Dendritic cell treated with granulocyte-macrophage colony-stimulating factor and Interleukin-4, amounts not matched to agents 40 ng/mL and 50 ng/mL, for 4 days (primary cell): ENCODE data around the gene SORL1.

Experiments
- H3K27ac Mint-ChIP-seq: one replicate; pipeline ENCODE4 v1.8.0; 2022; ENCODE audit warnings: mild to moderate bottlenecking, mixed read lengths
- H3K27me3 Mint-ChIP-seq: one replicate; pipeline ENCODE4 v1.8.0; 2022; ENCODE audit warnings: mild to moderate bottlenecking, mixed read lengths
- H3K36me3 Mint-ChIP-seq: one replicate; pipeline ENCODE4 v1.8.0; 2022; ENCODE audit warnings: low read depth, mixed read lengths
- H3K4me1 Mint-ChIP-seq: one replicate; pipeline ENCODE4 v1.8.0; 2022; ENCODE audit warnings: low read depth, mixed read lengths
- H3K4me3 Mint-ChIP-seq: one replicate; pipeline ENCODE4 v1.8.0; 2022; ENCODE audit warnings: mild to moderate bottlenecking, moderate library complexity, mixed read lengths
- H3K9me3 Mint-ChIP-seq: one replicate; pipeline ENCODE4 v1.8.0; 2022; ENCODE audit warnings: mixed read lengths
- intact Hi-C: fragments of 100-400 bp; cut with micrococcal nuclease; formaldehyde crosslinking; loops from one replicate; pipeline ENCODE4 v1.15.0; 2022

The SORL1 gene

DNA sequence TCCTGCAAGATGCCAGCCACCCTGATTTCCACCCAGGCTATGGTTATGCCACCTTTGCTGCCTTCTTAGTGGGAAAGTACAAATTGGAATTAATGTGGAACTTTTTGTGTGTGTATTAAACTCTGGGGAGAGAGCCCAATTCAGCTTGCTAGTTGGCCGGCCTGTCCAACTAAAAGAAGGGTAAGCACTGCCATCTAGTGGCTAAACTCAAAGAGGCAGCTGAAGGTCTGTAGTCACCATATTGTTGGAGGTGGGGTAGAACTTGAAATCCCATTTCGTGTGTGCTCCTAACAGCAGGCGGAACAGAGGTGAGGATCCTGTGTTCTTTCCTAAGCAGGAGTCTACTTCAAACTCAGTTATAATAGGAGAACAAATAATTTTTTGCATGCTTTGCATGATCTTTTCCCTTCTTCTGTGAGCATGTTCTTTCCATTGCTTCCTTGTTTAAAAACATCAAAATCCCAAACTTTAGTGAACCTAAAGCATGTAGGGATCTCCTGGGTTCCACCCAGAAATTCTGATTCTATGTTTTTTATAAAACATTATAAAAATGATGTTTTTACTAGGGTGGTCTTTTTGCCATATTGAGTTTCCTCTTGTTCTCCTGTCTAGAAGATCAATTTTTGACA lies 139.4 kb downstream of the SORL1 start:
- H3K4me3 Mint-ChIP-seq, result no peak overlapping the region
- H3K27ac Mint-ChIP-seq, result no peak overlapping the region
- peaks cover 82% of the 10 kb centered on the region for H3K36me3 Mint-ChIP-seq
- H3K4me1 Mint-ChIP-seq, result peaks cover 40% of the 10 kb centered on the region
- no peaks in the 10 kb centered on the region for H3K9me3 Mint-ChIP-seq
- H3K27me3 Mint-ChIP-seq, result no peaks in the 10 kb centered on the region
- intact Hi-C loops, result loop anchor here (1.0 kb wide), 2 partner anchors 272 to 342 kb away; no protein-coding TSS in a partner anchor

DNA sequence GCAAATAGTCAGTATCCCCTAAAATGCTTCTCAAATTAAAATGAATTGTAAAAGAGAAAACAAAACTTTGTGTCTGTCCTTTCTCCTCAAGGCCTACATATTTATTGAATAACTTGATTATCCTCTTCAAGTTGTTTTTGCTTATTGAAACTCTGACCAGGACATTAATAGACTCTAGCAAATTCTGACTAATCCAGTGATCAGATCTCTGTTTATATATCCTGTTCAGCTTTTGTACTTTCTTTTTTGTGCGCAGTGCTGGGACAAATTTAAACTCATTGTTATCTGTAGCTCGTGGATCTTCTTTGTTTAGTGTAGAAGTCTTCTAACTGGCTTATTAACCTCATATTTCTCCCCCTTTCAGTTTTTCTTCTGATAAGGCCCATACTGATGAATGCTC lies 140.6 kb downstream of the SORL1 start:
- intact Hi-C loops, result no loop called here
- Mint-ChIP-seq H3K36me3 (peaks cover 87% of the 10 kb centered on the region), H3K4me3 (no peak overlapping the region), H3K27me3 (no peaks in the 10 kb centered on the region), H3K27ac (no peak overlapping the region), H3K4me1 (peaks cover 38% of the 10 kb centered on the region), H3K9me3 (no peaks in the 10 kb centered on the region)

DNA sequence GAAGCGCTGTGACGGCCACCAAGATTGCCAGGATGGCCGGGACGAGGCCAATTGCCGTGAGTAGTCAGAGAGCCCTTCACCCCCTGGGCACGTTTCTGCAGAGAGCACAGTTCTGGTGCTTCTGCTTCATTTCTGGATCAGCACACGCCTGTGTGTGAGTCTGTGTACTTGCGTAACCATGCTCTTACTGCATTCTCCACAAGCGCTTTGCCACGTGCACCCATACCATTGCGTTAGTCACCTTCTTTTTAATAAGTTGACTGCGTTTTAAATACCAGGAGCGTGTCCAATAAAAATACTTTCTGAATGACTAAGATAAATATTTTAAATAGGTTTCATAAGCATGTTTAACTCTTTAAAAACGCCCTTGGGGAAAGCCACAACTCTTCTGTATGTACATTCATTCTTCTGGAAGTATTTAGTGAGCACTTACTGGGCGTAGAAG lies 143.6 kb downstream of the SORL1 start:
- no peak overlapping the region for H3K27ac Mint-ChIP-seq
- intact Hi-C loops, result no loop called here
- peaks cover 8% of the 10 kb centered on the region for H3K4me1 Mint-ChIP-seq
- no peaks in the 10 kb centered on the region for H3K27me3 Mint-ChIP-seq
- H3K36me3 Mint-ChIP-seq, result peaks cover 88% of the 10 kb centered on the region
- no peaks in the 10 kb centered on the region for H3K9me3 Mint-ChIP-seq
- H3K4me3 Mint-ChIP-seq, result no peak overlapping the region

DNA sequence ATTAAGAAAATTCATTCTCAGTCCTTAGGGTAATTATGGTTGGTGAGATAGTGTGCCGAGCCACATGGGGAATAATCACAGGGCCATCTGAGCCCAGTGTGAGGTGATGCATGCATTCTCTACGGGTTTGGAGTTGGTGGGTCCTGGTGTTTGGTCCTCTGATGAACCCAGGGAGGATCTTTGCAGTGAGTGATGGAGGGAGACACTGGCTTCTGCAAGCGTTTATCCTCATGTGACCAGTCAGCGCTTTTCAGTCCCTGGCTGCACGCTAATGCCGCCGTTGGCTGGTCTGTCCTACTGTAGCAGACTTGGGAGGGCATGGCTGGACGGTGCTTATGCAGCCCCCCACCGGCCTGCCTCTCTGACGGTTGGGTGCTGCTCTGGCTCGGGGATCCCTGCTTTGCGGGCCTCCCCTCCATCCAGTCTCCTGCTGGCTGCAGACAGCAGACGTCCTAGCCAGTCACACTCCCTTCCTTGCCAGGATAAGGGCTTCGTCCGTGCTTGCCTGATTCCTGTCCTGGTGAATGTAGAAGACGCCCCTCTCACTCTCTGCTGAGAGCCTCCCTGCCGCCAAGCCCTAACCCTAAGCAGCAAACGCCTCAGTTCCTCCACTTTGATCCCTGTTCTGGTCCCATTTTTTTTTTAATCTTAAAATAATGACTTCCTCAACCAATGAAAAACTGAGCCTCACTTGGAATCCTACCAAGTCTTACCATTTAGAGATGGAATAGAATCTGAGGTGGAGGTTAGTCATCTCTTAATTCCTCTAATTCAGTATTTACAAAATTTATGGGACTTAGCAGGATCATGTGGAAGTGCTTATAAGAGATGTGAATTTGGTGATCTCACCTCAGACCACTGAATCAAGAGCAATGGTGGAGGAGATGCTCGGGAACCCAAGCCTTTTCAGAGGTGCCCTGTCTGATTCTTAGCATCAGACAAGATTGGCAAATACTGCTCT lies 144.4 kb downstream of the SORL1 start:
- Mint-ChIP-seq H3K36me3 (peaks cover 82% of the 10 kb centered on the region), H3K27ac (no peak overlapping the region), H3K27me3 (no peaks in the 10 kb centered on the region), H3K4me1 (peaks cover under 1% of the 10 kb centered on the region), H3K4me3 (no peak overlapping the region), H3K9me3 (no peaks in the 10 kb centered on the region)
- intact Hi-C loops, result no loop called here

DNA sequence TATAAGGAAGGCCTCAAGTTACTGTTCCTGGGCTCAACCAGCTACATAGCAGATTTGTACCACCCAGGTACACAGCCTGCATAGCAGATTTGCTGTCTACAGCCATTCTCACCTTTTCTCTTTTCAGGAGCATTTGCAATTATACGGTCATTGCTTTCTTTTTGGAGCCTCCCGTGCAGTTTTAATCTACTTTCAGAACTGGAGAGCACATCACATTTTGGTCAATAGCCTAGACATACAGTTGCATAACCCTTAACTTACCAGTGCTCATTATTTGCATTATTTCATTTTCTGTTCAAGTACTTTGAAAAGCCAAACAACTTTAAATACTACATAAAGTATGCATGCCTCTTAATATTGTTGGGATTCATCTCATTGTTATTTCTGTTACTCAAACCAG lies 151.2 kb downstream of the SORL1 start:
- no peaks in the 10 kb centered on the region for H3K9me3 Mint-ChIP-seq
- peaks cover 88% of the 10 kb centered on the region for H3K36me3 Mint-ChIP-seq
- no peaks in the 10 kb centered on the region for H3K4me1 Mint-ChIP-seq
- intact Hi-C loops, result no loop called here
- no peak overlapping the region for H3K4me3 Mint-ChIP-seq
- no peak overlapping the region for H3K27ac Mint-ChIP-seq
- H3K27me3 Mint-ChIP-seq, result no peaks in the 10 kb centered on the region

DNA sequence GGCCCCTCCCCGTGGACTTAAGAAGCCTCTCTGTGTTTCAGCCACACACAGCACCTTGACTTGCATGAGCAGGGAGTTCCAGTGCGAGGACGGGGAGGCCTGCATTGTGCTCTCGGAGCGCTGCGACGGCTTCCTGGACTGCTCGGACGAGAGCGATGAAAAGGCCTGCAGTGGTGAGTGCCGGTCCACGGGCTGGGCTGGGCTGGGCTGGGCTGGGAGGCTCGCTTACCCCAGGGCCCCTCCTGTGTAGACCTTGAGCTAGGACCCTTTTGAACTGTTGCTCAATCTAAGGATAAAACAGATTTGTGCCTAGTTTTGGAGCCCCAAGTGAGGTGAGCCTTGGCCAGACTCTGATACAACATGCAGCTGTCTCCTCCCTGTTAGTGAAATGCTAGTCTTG lies 152.0 kb downstream of the SORL1 start:
- Mint-ChIP-seq H3K4me3 (no peak overlapping the region), H3K36me3 (peaks cover 91% of the 10 kb centered on the region), H3K27me3 (no peaks in the 10 kb centered on the region), H3K4me1 (no peaks in the 10 kb centered on the region), H3K9me3 (no peaks in the 10 kb centered on the region), H3K27ac (no peak overlapping the region)
- intact Hi-C loops, result no loop called here

DNA sequence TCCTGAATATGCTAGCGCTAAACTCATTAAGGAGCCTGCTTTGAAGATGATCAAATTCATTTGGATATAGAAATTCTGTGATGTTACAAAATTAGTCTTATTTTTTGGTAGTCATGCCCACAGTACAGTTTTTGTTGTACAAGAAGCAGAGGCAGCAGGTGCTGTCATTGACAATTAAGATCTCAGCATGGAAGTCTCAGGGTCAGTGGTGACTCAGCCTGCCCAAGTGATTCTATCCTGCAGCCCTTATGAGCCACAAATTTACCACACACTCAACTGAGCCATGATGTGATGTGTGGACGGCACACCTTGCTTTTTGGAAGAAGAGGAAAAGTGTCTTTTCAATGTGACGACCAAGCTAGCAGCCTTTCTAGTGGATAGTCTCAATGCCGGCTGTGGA lies 154.2 kb downstream of the SORL1 start:
- no peak overlapping the region for H3K4me3 Mint-ChIP-seq
- no peak overlapping the region for H3K27ac Mint-ChIP-seq
- H3K9me3 Mint-ChIP-seq, result no peaks in the 10 kb centered on the region
- H3K36me3 Mint-ChIP-seq, result peaks cover 99% of the 10 kb centered on the region
- intact Hi-C loops, result no loop called here
- H3K27me3 Mint-ChIP-seq, result no peaks in the 10 kb centered on the region
- H3K4me1 Mint-ChIP-seq, result no peaks in the 10 kb centered on the region

DNA sequence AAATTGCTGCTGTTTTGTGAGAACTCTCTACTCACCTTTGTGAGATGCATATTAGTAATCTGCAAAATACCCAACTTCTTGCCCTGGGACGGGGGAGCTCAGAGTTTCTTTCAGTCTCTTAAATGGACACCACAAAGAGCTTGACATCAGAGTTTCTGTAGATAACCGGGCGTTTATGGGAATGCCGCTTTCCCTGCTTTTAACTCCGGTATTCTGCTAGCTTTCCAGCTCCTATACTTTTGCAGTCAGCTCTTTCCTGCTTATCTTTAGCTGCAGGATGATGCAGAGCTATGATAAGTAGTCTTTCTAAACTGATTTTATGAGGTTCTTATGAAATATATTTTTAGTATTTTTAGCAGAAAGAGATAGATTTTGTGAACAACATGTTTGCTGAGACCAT lies 155.2 kb downstream of the SORL1 start:
- Mint-ChIP-seq H3K9me3 (no peaks in the 10 kb centered on the region), H3K36me3 (peaks cover 99% of the 10 kb centered on the region), H3K27ac (no peak overlapping the region), H3K4me1 (no peaks in the 10 kb centered on the region), H3K27me3 (no peaks in the 10 kb centered on the region), H3K4me3 (no peak overlapping the region)
- intact Hi-C loops, result no loop called here

DNA sequence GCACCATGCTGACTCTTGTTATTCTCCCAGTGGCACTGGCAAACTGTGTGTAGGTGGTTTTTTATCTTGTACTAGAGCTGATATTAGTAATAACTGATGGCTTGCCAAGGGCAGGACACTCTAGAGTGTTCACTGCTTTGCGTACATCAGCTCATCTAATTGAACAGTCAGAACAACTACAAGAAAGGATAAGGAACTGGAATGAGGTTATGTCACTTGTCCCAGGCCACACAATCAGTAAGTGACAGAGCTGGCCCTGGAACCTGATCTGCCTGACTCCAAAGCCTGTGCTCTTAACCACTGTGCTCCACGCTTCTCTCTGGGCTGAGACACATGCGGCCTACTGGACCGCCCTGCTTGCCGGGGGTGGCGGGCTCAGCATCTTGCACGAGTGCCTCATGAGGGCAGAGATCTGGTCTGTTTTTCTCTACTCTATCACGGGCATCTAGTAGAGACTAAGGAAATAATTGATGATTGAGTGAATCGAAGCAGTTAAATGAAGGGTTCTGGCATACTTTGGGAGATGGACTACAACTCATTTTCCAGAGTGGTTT lies 156.5 kb downstream of the SORL1 start:
- Mint-ChIP-seq H3K4me3 (no peak overlapping the region), H3K36me3 (peaks cover 99% of the 10 kb centered on the region), H3K27me3 (no peaks in the 10 kb centered on the region), H3K4me1 (no peaks in the 10 kb centered on the region), H3K27ac (no peak overlapping the region), H3K9me3 (no peaks in the 10 kb centered on the region)
- intact Hi-C loops, result no loop called here

DNA sequence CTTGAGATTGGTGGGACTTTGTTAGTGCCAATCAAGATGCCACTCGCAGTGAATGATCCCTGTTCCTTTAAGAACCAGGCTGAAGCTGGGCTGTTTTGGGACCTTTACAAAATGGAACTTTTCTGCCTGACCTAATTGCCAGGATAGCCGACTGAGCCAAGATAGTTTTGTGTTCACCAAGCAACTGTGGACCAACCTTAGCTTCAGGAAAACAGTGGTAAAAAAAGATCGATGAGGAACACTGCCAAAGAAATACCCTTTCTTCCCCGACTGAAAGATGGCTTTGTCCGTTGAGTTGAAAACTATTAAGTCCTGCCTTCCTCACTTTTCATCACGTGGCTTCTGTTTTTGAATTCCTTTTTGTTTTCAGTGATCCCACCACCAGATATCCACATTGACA lies 158.6 kb downstream of the SORL1 start:
- intact Hi-C loops, result no loop called here
- peaks cover 99% of the 10 kb centered on the region for H3K36me3 Mint-ChIP-seq
- H3K27ac Mint-ChIP-seq, result no peak overlapping the region

DNA sequence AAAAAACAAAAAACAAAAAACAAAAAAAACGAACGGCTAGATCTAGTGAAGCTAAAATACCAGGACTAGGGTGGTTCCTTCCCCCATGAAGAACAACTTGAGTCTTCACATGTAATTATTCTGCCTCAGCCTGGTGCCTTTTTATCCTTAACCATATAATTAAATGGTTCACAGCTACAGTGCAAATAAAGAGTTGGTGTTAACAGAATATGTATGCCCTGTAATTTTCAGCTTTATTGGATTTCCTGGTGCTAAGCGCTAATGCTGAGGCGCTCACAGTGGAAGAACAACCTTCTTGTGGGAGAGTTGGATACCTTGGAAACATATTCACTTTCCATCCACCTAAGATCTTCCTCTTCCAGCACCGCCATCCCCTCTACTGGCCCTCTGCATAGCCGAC lies 159.1 kb downstream of the SORL1 start:
- Mint-ChIP-seq H3K4me3 (no peak overlapping the region), H3K27ac (no peak overlapping the region), H3K27me3 (no peaks in the 10 kb centered on the region), H3K4me1 (no peaks in the 10 kb centered on the region), H3K9me3 (no peaks in the 10 kb centered on the region), H3K36me3 (peaks cover 100% of the 10 kb centered on the region)
- intact Hi-C loops, result no loop called here

More for the DNA sequence above, 158.6 kb downstream of the SORL1 start:
- no peaks in the 10 kb centered on the region for H3K4me1 Mint-ChIP-seq
- no peaks in the 10 kb centered on the region for H3K9me3 Mint-ChIP-seq
- no peaks in the 10 kb centered on the region for H3K27me3 Mint-ChIP-seq
- no peak overlapping the region for H3K4me3 Mint-ChIP-seq

DNA sequence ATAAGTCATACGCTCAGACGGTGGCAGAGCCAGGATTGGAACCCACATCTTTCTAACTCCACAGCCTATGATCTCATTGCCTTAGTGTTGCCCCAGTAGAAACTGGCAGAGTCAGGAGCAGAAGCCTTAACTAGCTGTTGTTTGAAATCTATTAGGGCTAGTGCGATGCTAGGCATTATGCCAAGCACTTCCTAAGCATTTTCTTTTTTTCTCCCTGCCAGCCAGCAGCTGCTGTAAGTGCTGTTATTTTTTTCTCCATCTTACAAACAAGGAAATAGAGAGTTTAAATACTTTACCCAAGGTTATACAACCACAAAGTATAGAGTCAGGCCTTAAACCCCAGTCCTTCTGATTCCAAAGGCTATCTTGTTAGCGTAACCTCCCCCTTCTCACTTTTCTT lies 161.6 kb downstream of the SORL1 start:
- H3K9me3 Mint-ChIP-seq, result no peaks in the 10 kb centered on the region
- H3K27ac Mint-ChIP-seq, result no peak overlapping the region
- H3K4me3 Mint-ChIP-seq, result no peak overlapping the region
- H3K27me3 Mint-ChIP-seq, result no peaks in the 10 kb centered on the region
- H3K4me1 Mint-ChIP-seq, result no peaks in the 10 kb centered on the region
- H3K36me3 Mint-ChIP-seq, result peaks cover 100% of the 10 kb centered on the region
- intact Hi-C loops, result no loop called here

DNA sequence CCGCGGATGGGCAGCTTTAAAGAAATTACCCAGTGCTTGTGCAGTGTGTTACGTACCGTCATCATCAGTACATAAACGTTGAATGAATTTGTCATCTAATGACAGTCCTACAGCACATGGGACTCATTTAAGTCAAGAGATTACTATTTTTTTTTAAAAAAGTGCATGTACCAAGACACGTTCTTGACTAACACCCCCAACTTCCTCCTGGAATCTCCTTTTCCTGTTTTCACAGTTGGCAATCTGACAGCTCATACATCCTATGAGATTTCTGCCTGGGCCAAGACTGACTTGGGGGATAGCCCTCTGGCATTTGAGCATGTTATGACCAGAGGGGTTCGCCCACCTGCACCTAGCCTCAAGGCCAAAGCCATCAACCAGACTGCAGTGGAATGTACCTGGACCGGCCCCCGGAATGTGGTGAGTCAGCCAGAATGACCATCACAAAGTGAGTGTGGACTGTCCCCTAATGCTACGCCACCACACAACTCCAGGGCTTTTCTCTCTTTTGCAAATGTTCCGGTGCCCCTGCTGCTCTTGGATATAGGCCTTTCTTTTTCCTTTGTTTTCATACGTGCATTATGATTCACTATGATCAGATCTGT lies 162.6 kb downstream of the SORL1 start:
- Mint-ChIP-seq H3K36me3 (peaks cover 98% of the 10 kb centered on the region), H3K9me3 (no peaks in the 10 kb centered on the region), H3K4me3 (no peak overlapping the region), H3K27me3 (no peaks in the 10 kb centered on the region), H3K4me1 (no peaks in the 10 kb centered on the region), H3K27ac (no peak overlapping the region)
- intact Hi-C loops, result no loop called here

DNA sequence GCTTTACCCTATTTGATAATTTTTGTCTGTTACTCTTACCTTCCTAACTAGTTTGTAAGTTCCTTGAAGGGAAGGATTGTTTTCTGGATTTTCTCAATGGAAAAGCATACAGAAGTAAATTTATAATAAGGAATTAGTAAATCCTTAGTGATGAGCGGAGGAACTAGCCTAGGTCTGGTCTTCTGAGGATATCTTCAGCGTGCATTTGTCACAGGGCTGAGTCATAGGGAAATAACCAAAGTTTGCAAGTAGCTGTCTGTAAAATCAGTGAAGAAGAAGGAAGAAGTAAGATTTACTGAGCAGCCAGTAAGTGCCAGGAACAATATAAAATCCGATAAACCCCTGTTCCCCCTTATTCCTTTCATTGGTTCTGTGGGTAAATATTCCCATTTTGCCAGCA lies 163.4 kb downstream of the SORL1 start:
- no peak overlapping the region for H3K4me3 Mint-ChIP-seq
- H3K27ac Mint-ChIP-seq, result no peak overlapping the region
- H3K9me3 Mint-ChIP-seq, result no peaks in the 10 kb centered on the region
- intact Hi-C loops, result no loop called here
- H3K36me3 Mint-ChIP-seq, result peaks cover 98% of the 10 kb centered on the region
- H3K27me3 Mint-ChIP-seq, result no peaks in the 10 kb centered on the region
- H3K4me1 Mint-ChIP-seq, result no peaks in the 10 kb centered on the region
